GM19438 (cell line): ENCODE data around the gene MVD.

Source experiments
- ATAC-seq: cut with Tn5 transposase; IDR thresholded peaks from one replicate; pipeline ENCODE4 v1.9.1; 2021; ENCODE audit warnings: low read depth; ENCODE audit not compliant: unreplicated experiment

Gene MVD

GRCh38 chr16:88659160-88659559 is 3.7 kb downstream of the MVD start:
- ATAC-seq = no peak

- no peak for ATAC-seq
Observed at GRCh38 chr16:88658714-88659113, 4.2 kb downstream of the MVD start.

GRCh38 chr16:88657371-88657770 is 5.5 kb downstream of the MVD start:
- no peak for ATAC-seq

- no peak for ATAC-seq
Observed at GRCh38 chr16:88656291-88656980, 6.5 kb downstream of the MVD start.

GRCh38 chr16:88655733-88656281 is 7.1 kb downstream of the MVD start:
- ATAC-seq = no peak

- ATAC-seq = no peak
Observed at GRCh38 chr16:88655053-88655732, 7.7 kb downstream of the MVD start.

GRCh38 chr16:88654363-88655052 is 8.4 kb downstream of the MVD start:
- ATAC-seq = no peak

GRCh38 chr16:88653596-88654362 is 9.1 kb downstream of the MVD start:
- ATAC-seq = no peak

- no peak for ATAC-seq
Observed at GRCh38 chr16:88653101-88653500, 9.8 kb downstream of the MVD start.

GRCh38 chr16:88652762-88653063 is 10.2 kb downstream of the MVD start:
- no peak for ATAC-seq

GRCh38 chr16:88651989-88652761 is 10.7 kb downstream of the MVD start:
- no peak for ATAC-seq

GRCh38 chr16:88651276-88651988 is 11.5 kb downstream of the MVD start:
- ATAC-seq = peak; percentile 63

- peak; percentile 74 for ATAC-seq
Observed at GRCh38 chr16:88650749-88651275, 12.1 kb downstream of the MVD start, which contains the start of gene CYBA. CYBA (minus strand) TSS chr16:88651053; CDS start chr16:88651013, 40 bp downstream.

GRCh38 chr16:88649924-88650748 is 12.8 kb downstream of the MVD start:
- ATAC-seq = peak; percentile 15

GRCh38 chr16:88649195-88649923 is 13.5 kb downstream of the MVD start:
- ATAC-seq = no peak

GRCh38 chr16:88647178-88648070 is 15.5 kb downstream of the MVD start:
- ATAC-seq = no peak
